ENCODE data around the gene KLHL14. TPM values are rescaled to one million over a fixed set of nuclear protein-coding genes. Genes with fewer than 3 reads are reported as not detected.

Gene KLHL14
- total and polyA plus RNA-seq, 2 of the 13 experiments (the other 11 are each of a cell fraction or from before 2014, with no cell fraction given), result 16.0 to 41.8 TPM

DNA sequence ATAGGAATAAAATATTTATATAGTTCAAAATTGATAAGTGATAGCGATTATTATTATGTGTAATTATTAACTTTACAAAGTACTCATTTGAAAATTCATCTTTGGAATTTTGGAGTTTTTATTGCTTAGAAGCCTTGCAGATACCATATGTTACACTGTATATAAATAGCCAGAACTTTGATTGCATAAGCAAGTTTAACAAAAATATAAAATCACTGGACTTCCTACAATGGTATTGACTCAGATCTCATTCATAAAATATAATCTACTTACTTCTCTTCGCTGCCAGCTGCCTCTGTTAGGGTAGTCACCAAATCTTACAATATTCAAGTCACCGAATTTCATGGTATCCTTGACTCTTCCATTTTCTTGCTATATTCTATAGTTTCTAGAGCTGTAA lies 22.5 kb downstream of the KLHL14 start (continued):
- TF ChIP-seq ARID5B (CRISPR knock-in tag; IDR thresholded peaks at IDR 0.05) (no peak), MAFK (conservative IDR thresholded peaks at IDR 0.05 in 1 of 2, IDR thresholded peaks at IDR 0.05 in 1 of 2; ENCODE audit: low read length in 2 of 2) (no peak), AHDC1 (CRISPR knock-in tag; IDR thresholded peaks at IDR 0.05; ENCODE audit: borderline replicate concordance) (no peak), ZNF75D (CRISPR knock-in tag; IDR thresholded peaks at IDR 0.05; ENCODE audit: borderline replicate concordance) (no peak)
- TF ChIP-seq, protein P1, sequence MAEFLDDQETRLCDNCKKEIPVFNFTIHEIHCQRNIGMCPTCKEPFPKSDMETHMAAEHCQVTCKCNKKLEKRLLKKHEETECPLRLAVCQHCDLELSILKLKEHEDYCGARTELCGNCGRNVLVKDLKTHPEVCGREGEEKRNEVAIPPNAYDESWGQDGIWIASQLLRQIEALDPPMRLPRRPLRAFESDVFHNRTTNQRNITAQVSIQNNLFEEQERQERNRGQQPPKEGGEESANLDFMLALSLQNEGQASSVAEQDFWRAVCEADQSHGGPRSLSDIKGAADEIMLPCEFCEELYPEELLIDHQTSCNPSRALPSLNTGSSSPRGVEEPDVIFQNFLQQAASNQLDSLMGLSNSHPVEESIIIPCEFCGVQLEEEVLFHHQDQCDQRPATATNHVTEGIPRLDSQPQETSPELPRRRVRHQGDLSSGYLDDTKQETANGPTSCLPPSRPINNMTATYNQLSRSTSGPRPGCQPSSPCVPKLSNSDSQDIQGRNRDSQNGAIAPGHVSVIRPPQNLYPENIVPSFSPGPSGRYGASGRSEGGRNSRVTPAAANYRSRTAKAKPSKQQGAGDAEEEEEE (CRISPR knock-in tag; IDR thresholded peaks at IDR 0.05; ENCODE audit: borderline replicate concordance), result no peak
- TF ChIP-seq, protein P2, sequence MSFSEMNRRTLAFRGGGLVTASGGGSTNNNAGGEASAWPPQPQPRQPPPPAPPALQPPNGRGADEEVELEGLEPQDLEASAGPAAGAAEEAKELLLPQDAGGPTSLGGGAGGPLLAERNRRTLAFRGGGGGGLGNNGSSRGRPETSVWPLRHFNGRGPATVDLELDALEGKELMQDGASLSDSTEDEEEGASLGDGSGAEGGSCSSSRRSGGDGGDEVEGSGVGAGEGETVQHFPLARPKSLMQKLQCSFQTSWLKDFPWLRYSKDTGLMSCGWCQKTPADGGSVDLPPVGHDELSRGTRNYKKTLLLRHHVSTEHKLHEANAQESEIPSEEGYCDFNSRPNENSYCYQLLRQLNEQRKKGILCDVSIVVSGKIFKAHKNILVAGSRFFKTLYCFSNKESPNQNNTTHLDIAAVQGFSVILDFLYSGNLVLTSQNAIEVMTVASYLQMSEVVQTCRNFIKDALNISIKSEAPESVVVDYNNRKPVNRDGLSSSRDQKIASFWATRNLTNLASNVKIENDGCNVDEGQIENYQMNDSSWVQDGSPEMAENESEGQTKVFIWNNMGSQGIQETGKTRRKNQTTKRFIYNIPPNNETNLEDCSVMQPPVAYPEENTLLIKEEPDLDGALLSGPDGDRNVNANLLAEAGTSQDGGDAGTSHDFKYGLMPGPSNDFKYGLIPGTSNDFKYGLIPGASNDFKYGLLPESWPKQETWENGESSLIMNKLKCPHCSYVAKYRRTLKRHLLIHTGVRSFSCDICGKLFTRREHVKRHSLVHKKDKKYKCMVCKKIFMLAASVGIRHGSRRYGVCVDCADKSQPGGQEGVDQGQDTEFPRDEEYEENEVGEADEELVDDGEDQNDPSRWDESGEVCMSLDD (CRISPR knock-in tag; IDR thresholded peaks at IDR 0.05; ENCODE audit: borderline replicate concordance), result no peak

Measured in HepG2 (cell line).